Head of caudate nucleus (tissue), 42 donors: ENCODE measurements around the gene PON3.

Source experiments
- DNase-seq, 42 donors: peaks; one replicate each; pipeline versions ENCODE4 v3.0.0 to v3.0.0-alpha.2; 2020 to 2021; ENCODE audit warnings: mixed read lengths in 7 of 42
- intact Hi-C: fragments of 100-400 bp; cut with DNase I; formaldehyde crosslinking; loops from one replicate; pipeline ENCODE4 v1.15.0; 2022

Gene PON3

DNA sequence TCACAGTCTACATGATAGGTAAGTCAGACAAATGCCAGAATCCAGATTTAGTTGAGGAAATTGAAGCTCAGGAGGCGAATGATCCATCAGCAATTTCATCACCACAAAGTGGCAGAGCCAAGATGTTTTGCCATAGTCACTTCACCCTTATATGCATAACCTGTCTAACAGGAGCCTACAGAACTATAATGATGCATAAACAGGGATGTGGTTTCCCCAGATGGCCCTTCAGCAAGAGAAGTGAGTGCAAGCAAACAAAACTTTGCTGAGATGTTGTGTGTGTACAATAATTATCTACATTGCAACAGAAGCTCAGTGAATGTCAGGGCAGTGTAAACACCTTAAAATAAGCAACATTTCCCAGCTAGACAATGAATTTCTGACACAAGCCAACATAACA lies 28.6 kb downstream of the PON3 start:
- DNase-seq, result no peak
- intact Hi-C loops, result no loop called here

DNA sequence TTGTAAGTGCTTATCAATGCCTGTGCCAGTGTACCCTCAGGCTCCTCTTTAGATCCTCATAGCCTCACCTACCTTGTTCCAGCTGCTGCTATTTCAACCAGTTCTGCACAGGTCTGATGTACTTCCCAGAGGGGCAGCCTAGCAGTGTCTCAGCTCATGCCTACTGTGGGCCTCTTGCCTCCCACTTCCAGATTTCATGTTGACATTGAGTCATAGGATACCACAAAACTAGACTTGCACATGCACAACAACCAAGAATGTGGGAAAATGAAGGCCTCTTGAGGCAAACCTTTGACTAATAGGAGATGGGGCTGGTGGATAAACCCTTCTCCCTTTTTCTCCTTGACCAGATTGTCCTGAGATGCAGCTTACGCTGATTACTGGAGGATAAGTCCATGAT lies 31.0 kb downstream of the PON3 start:
- intact Hi-C loops, result no loop called here
- DNase-seq, result no peak

DNA sequence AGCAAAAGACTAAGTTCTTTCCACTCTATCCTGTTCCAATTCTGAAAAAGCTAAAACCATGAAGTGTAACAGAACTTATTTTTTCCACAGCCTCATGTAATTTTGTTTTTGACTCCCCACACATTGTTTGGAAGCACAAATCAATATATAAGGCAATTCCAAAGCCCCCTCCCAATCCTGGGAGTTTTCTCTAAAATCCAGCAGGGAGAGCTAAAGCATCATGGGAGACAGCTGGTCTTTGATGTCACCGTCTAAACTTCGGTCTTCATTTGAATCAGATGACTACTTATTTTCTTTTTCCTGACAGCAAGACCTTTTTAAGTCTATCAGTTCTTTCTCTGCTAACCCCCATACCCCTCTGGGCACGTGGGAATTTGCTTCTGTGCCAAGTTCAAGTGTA lies 38.6 kb downstream of the PON3 start:
- DNase-seq, result peak in 6 of 42 donors; percentile 1 to 50 (median 10)
- intact Hi-C loops, result loop anchor here (5.0 kb wide), 1 partner anchor 125 kb away; no protein-coding TSS in a partner anchor

DNA sequence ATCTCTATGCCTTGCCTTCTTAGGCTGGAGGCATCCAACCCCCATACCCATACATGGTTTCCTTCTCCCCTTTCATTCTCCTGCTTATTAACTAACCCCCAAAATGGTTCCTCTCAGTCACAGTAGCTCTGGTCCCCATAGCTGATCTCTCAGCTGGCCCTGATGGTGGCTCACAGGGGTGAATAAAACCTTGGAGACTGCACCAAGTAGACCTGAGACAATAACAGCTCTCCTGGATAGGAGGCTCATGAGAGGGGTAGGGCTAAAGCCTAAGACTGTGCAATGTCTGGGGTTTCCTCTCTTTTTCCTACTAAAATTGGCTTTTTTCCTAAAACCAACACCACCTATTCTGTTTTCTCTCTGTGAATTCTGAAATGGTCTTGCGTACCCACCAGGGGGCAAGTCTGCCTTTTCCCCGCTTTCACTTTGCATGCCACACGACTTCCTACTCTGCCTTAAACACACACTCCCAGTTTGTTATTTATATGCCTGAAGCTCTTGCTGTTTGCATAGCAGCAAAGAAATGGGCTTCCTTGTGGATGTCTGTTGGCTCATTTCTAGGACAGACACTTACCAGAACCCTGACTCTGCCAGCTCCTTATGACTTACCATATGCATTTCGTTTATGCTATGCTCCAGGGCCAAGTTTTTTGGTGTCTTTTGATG lies 53.4 kb downstream of the PON3 start:
- no peak for DNase-seq
- intact Hi-C loops, result no loop called here

DNA sequence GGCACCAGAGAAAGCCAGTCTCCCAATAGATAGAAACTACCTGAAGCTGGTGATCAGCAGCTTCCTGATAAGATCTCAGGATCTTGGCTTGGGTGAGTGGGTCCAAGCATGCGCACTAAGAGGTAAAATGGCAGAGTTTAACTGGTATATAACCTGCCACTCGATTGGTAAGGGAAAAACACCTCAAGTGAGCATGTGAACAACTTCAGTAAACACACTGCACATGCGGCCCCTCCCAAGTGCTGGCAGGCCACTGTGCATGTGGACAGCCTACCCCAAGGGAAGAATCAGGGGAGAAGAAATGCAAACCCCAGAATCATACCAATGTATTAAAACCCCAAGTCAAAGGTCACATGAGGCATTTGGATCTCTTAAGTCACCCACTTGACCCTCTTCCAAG lies 54.1 kb downstream of the PON3 start:
- DNase-seq, result no peak
- intact Hi-C loops, result no loop called here

DNA sequence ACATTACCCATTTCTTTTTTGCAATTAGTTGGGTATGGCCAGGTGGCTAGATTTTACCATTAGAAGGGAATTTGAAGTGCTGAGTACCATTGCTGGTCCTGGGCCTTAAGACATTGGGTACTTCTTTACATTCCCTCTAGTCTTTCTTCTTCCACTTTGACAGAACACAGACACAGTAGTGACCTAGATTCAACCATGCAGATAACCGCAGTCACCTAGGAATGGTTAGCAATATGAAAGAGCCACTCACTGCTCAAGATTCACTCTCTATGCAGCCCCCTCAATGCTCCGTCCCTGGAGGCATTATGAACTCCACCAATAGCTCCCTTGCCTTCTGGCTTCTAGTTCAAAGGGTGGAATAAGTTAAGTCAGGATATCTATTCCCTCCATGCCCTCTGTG lies 55.7 kb downstream of the PON3 start:
- intact Hi-C loops, result no loop called here
- no peak for DNase-seq

DNA sequence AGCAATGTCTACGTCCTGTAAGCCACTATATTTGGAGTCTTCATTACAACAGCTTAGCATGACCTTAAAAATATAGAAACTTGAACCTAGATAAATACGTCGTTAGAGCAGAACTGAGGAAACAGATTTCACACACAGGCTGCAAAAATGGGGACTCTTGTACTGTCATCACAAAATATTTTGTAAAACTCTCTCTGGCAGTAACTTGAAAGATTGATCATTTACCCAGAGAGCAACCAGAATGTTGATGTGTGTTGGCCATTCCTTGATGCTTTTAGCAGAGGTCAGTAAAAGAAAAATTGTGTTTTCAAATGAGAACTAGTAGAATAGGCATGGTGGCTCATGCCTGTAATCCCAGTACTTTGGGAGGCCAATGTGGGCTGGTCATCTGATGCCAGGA lies 57.3 kb downstream of the PON3 start:
- DNase-seq, result no peak
- intact Hi-C loops, result no loop called here

DNA sequence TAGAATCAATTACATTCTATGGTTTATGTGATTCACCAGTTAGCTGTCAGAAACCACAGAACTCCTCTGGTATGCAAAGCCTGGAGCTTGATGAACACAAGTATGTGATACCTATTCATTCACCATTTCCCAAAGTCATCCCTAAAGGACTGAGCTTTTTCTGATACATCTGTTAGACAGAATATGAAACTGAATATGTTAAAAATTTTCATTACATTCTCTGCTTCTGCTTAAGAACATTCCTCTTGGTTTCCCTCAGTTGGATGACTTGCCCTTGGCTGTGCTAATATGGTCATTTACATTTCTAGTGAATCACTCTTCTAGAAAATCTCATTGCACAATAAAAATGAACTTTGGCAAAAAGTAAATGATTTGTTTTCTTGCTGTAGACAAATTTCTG lies 61.1 kb downstream of the PON3 start:
- DNase-seq, result no peak
- intact Hi-C loops, result no loop called here

DNA sequence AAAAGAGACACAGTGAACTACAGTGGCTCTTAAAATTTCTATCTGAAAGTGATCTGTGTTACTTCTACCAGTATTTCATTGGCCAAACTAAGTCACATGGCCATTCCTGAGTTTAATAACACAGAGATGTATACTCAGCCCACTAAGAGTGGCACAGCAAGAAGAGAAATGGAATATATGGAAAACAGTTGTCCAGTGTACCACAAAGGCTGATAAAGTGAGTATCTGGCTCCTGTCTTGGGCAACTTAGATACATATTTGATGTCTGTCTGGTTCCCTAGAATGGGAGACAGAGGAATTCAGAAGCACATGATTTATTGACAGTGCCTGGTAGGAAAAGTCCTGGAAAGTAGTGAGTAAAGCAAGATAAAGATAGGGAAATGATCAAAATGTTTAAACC lies 61.7 kb downstream of the PON3 start:
- DNase-seq, result no peak
- intact Hi-C loops, result no loop called here

DNA sequence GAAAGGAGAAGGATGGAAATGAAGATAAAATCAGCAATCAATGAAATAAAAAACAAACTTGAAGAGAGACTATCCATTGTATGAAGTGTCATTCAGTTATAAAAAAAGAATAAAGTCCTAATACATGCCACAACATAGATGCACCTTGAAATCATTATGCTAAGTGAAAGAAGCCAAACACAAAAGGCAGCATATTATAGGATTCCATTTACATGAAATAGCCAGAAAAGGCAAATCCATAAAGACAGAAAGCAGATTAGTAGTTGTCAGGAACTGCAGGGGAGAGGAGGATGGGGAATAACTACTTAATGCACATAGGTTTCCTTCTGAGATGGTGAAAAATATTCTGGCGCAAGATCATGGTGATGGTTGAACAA lies 65.2 kb downstream of the PON3 start:
- DNase-seq, result no peak
- intact Hi-C loops, result no loop called here

DNA sequence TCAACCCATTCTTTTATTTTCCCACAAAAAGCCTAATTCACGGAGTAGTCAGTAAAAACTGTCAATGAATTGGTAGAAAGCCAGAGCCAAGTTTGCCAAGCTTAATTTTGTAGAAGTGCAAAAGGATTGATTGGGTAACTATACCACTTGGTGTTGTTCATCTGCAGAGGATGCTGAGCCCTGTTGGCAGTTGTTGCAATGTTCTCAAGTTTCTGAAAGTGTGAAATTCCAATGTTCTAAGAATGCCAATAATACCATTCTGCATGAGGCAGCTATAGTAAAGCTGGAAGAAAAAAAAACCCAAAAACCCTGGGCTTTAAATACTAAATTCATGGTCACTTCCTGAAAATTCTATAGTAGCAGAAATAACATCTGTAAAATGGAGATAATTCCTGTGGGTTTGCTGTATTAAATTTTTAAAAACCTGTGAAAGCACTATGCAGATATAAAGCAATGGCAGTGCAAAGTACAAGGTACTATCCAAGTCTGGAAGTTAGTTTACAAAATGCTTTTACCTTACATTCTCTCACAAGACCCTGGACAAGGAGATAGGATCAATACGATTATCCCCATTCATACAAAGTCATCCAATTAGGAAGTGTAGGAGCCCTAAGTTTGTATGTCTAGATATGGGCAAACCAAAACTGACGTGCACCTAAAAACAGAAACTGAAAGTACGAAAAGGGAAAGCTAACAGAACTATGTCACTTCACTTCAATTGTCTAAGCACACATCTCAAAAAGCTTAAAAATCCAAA lies 65.8 kb downstream of the PON3 start:
- intact Hi-C loops, result no loop called here

DNA sequence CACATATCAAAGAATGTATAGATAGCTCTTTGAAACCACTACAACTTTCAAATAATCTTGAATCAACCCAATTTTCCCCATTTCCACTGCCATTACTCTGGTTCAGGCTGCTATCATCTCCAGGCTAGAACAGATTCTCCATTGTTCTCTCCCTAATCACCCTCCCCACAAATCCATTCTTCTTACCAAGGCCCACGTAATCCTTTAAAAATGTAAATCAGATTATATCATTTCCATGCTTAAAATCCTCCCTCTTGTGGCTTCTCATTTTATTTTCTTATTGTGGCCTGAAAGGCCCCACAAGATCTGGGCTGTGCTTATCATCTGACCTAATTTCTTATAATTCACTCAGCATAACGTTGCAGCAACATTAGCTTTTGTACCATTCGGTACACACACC lies 68.8 kb downstream of the PON3 start:
- no peak for DNase-seq
- intact Hi-C loops, result no loop called here

More for the DNA sequence above, 65.8 kb downstream of the PON3 start:
- DNase-seq, result no peak

DNA sequence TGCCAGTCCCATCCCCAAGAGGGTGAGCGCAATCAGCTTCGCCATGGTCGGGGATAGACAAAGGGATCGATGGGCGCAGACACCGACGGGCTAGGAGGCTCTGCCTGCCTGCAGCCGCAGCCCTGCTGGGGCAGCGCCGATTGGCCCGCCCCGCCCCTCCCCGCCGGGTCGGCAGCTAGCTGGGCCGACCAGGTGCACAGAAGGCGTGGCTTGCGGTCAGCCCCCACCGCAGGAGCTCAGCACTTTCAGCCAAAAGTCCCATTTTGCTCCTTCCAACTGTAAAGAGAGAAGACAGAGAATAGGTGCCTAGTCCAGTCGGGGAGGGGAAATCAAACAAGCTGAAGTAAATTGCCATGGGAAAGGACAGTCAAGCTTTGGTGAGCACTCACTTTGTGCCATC lies 71.7 kb downstream of the PON3 start, which contains the start of gene PON1:
PON1 (minus strand) TSS at position 102 of the 400 bp plus-strand sequence; CDS start at position 45, 57 bp downstream.
- intact Hi-C loops, result no loop called here
- DNase-seq, result no peak

DNA sequence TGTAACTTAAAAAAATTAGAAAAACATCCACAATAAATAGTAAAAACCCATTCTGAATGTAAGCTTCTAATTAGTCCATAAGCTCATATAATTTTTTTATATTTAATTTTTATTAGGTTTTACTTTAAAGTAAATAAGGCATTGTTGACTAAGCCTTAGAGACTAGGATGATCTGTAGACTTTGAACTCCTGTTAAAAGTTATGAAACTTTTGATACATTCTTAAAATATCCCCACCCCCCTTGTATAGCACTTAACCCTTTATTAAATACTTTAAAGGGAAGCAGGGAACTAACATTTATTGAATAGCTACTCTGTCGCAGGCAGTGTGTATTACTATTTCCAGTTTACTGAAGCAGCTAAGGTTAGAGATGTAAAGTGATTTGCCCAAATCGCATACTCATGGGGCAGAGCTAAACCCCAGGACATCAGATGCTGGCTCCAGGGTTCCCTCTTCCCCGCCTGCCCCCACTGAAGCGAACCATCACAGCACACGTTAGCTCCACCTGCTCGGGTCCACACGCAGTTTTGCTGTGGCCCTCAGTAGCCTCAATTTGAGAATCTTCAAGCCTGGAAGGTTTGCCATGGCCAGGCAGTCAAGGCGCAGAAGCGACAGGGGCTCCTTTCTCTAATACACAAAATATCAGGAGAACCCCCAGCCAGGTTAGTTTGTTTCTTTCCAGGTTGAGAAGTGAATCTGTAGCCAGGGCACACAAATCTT lies 72.6 kb downstream of the PON3 start:
- intact Hi-C loops, result no loop called here
- DNase-seq, result no peak

DNA sequence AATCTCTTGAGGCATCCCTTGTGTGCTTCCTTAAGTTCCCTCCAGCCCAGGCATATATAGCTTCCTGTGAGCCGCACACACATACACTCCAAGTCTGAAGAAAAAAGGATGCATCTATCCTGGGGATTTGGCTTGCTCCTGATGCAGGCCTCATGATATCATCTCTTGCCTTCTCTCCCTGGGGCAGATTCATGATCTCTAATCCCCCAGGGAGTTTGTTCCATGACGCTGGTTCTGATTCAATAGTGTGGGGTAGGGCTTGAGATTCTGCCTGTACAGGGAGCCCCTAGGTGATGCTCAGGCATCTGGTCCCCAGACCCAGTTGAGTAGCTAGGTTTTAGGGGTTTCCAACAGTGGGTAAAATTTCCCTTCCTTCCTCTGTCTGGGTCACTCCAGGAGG lies 73.3 kb downstream of the PON3 start:
- intact Hi-C loops, result no loop called here
- DNase-seq, result no peak

DNA sequence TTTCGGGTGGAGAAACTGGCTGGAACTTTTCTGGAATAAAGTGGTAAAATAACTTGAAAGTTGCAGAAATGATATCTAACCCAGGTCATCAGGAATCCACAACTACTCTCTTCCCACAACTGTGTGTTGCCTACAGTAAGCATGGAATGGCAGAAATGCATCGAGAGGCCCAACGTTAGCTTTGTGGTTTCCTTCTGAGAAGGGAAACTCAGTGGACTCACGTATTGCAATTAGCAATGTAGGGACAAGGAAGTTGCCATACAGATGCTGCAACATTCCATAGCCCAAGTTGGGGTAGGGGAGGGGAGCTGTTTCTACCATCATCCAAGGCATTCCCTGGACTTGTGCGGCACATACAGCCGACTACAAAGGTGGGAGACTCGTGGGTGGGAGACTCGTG lies 73.8 kb downstream of the PON3 start:
- intact Hi-C loops, result no loop called here

DNA sequence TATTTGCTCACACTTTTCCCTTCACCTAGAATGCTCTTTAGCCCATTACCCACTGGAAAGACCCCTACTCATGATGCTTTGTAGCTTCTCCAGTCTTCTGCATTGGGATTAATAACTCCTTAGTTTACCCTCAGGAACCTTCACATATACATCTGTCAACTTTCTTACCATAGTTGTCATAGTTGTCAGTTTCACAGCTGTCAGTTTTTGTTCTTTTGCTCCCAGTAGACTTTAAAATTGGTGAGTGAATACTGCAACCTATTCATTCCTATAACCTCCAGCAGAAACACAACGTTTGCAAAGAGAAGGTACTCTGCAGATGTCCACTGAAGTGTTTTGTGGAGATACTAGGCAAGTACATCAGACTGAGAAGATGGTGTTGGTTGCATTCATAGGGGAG lies 74.5 kb downstream of the PON3 start:
- DNase-seq, result no peak
- intact Hi-C loops, result no loop called here

More for the DNA sequence above, 73.8 kb downstream of the PON3 start:
- DNase-seq, result no peak

DNA sequence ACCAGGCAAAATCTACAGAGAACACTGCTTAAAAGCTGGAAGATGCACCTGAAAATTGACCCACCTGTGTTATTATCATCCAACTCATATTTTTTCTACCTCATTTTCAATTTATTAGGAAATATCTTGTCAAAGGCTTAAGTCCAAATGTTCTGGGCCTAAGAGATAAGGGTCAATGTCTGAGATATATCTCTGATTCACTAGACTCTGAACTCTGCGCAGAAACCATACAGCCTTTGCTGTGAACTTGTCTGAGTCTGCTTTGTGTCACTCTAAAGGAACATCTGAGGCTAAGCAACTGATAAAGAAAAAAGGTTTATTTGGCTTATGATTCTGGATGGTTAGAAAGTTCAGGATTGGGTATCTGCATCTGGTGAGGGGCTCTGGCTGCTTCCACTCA lies 75.5 kb downstream of the PON3 start:
- intact Hi-C loops, result no loop called here

DNA sequence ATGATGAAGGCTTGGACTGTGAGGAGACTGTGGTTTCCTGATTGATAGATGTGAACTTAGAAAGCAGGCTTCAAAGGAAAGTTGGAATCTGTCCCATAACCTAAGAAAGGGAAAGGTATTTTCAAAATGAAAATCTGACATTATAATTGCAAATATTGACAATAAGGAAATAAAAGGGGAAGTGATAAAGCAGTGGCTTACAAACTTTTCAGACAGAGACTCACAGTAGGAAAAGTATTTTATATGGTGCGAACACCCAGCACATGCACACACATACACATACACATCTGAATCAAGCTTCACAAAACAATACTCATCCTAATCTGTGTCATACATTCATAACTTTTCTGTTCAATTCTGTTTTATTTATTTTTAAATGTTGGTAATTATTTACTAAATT lies 76.6 kb downstream of the PON3 start:
- DNase-seq, result no peak
- intact Hi-C loops, result no loop called here

More for the DNA sequence above, 75.5 kb downstream of the PON3 start:
- no peak for DNase-seq

DNA sequence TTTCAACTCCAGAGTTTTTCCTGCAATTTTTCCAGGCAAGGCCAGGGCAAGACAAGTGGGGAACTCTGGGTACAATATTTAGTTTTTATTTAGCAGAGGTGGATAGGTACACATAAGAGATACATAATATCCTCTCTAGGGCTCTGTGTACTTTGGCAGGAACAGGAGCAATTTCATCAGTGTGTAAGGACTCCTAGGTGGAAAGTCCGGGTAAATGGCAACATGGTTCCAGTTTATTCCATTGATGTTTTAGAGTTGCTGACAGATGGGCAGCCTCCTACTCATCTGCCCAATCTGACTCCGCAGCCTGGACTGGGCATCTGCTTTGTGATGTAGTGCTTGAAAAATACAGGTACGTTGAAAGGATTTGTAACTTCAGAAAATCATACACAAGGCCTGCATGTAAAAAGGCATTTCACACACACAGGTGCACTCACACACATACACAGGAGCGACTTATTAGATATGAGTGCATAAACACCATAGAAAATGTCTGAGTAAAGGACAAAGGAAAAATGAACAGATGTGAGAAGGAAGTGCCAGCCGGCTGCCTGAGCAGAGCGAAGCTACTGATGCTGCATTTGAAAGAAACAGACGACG lies 77.6 kb downstream of the PON3 start:
- no peak for DNase-seq
- intact Hi-C loops, result no loop called here
